Cerebellar cortex (tissue), 1 donor: Measurements from ENCODE around the gene GCH1.
"Not testable (repeated sequence)": the region's sequence is repeated elsewhere in the genome, so short reads cannot be mapped to it uniquely, and the experiment has no call there.

ENCODE experiments used
- DNase-seq: peaks from one replicate; pipeline ENCODE4 v3.0.0-alpha.2; 2015; ENCODE audit warnings: low spot score

GCH1 gene

GRCh38 chr14:54908190-54908589, 5.6 kb upstream of the GCH1 start:
- no peak for DNase-seq

GRCh38 chr14:54906075-54906474, 3.4 kb upstream of the GCH1 start:
- DNase-seq = no peak

- DNase-seq = peak; percentile 31
These were observed 494 bp downstream of the GCH1 start for GRCh38 chr14:54902143-54902520.

GRCh38 chr14:54901380-54902142, 1.1 kb downstream of the GCH1 start:
- no peak for DNase-seq

GRCh38 chr14:54899573-54899972, 3.1 kb downstream of the GCH1 start:
- DNase-seq = no peak

DNA sequence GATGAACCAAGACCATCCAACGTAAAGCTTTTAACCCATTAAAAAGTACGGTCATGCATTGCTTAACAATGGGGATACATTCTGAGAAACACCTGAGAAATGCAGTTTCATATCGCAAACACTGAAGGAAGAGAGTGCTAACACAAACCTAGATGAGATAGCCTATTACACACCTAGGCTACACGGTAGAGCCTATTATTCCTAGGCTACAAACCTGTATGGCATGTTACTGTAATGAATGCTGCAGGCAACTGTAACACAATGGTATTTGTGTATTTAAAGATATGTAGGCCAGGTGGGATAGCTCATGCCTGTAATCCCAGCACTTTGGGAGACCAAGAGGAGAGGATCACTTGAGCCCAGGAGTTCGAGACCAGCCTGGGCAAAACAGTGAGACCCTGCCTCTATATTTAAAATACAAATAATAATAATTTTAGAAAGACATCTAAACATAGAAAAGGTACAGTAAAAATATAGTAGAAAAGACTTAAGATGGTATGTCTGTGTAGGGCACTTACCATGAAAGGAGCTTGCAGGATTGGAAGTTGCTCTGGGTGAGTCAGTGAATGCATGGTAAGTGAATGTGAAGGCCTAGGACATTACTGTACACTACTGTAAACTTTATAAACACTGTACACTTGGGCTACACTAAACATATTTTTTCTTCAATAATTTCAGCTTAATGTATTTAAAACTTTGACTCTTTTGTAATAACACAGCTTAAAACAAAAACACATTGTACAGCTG, 4.6 kb downstream of the GCH1 start:
- not testable (repeated sequence) for DNase-seq

DNA sequence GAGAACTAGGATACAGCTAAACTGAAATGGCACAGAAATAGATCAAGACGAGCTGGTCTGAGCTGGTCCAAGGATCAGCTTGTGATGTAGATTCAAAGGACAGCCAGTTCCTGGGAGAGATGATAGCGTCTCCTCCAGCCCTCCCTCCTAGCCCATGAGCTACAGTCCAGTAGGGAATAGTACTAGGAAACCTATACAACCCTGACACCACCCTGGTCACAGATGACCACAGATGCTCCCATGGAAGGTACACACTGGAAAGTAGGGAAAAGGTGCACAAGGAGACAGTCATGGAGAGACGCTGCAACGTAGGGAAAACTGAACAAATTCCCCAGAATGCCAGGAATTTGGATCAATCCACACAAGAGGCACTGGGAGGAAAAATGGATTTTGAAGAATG, 6.9 kb downstream of the GCH1 start:
- no peak for DNase-seq

- DNase-seq = no peak
These were observed 7.6 kb downstream of the GCH1 start for GRCh38 chr14:54894995-54895394.

DNA sequence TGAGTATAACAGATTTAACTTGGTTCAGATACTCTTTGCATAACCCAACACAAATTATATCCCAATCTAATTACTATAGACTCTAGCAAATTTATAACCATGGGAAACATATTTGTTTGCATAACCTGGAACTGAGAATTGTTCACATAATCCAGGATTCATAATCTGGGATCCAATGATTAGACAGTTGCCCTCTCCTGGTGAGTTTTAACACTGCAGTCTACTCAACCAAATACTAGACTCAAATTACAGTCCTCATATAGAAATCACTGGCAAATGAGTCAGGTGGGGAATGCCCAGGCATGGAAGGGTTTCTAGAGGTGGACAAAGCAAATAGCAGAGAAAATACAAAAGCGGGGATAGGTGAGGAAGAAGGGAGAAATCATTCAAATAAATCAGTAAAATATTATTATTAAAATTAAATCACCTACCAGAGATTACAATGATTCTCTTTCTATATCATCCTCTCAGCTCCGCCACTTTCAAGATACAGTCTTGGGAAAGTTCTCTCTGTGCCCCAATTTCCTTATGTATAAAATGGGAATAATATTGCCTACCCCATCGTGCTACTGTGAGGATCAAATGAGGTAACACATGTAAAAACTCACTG, 9.4 kb downstream of the GCH1 start:
- peak; percentile 55 for DNase-seq

DNA sequence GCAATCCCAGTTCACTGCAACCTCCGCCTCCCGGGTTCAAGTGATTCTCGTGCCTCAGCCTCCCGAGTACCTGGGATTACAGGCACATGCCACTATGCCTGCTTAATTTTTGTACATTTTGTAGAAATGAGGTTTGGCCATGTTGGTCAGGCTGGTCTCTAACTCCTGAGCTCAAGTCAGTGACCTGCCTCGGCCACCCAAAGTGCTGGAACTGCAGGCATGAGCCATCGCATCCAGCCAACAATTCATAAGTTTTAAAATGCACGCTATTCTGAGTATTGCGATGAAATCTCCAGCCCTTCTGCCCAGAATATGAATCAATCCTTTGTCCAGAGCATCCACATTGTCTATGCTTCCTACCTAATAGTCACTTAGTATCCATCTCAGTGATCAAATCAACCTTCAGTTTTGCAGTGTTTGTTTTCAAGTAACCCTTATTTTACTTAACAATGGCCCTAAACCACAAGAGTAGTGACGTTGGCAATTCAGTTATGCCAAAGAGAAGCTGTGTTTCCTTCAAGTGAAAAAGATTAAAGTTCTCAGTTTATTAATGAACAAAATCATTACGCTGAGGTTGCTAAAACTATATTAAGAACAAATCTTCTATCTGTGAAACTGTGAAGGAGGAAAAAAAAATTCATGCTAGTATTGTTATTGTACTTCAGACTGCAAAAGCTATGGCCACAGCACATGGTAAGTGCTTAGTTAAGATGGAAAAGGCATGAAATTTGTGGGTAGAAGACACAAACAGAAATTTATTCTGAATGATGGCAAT, 11.0 kb downstream of the GCH1 start:
- no peak for DNase-seq

DNA sequence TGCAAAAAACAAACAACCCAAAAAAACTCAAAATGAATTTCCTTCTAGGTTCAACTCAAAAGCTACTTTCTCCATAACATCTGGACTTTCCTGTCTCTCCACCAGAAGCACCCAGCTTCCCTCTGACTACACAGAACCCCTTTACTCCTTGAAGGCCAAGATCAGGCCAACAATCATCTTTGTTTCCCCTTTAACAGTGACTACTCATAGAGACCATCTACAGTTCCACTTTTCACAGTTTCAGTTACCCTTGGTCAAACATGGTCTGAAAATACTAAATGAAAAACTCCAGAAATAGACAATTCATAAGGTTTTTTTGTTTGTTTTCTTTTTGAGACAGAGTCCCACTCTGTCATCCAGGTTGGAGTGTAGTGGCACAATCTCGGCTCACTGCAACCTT, 11.8 kb downstream of the GCH1 start:
- no peak for DNase-seq

DNA sequence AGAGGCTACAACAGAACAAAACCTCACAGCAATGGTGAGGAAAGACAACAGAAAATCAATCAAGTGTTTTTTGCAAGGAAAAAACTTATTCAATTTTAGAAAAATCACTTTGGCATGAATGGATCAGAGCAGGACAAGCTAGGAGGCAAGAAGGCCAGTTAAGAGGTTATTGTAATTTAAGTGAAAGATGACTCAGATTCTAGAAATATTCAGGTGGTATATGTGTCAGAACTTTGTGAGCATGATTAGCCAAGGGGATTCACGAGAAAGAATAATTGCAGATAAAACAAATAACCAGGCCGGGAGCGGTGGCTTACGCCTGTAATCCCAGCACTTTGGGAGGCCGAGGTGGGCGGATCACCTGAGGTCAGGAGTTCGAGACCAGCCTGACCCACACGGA, 12.7 kb downstream of the GCH1 start:
- DNase-seq = no peak

GRCh38 chr14:54882521-54882920, 20.1 kb downstream of the GCH1 start:
- no peak for DNase-seq

- DNase-seq = no peak
These were observed 20.7 kb downstream of the GCH1 start for GRCh38 chr14:54881761-54882401.

DNA sequence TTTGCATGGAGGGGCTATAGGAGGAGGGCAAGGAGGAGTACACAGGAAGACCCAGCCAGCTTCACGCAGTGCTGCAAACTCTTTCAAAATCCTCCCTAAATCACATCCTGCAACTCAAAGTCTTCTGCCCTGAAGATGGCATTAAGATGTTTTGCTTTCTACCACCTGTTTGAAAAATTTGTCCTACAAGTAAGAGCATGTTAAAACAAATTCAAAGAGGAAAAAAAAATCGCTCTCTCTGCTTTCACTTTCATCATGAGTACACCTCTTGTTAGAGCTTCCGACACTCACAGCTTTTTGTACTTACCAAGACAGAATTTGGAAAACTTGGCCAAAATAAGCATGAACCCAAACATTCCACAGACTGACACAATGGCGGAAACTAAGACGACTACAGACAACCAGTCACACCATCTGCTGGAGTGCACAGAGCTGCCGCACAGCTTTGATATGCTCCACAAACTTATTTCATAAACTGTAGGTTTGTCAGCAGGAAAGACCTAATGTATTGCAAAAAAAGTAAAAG, 21.3 kb downstream of the GCH1 start:
- no peak for DNase-seq

DNA sequence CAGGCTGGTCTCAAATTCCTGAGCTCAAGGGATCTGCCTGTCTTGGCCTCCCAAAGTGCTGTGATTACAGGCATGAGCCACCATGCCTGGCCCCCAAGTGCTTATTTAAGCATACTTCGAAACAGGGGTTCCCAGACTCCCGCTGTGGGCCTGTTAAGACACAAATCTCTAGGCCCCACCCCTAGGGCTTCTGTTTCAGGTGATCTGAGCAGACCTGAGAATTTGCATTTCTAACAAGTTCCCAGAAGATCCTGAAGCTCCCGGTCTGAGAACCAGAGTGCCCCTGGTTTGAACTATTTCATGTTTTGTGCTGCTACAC, 25.0 kb downstream of the GCH1 start:
- DNase-seq = no peak

DNA sequence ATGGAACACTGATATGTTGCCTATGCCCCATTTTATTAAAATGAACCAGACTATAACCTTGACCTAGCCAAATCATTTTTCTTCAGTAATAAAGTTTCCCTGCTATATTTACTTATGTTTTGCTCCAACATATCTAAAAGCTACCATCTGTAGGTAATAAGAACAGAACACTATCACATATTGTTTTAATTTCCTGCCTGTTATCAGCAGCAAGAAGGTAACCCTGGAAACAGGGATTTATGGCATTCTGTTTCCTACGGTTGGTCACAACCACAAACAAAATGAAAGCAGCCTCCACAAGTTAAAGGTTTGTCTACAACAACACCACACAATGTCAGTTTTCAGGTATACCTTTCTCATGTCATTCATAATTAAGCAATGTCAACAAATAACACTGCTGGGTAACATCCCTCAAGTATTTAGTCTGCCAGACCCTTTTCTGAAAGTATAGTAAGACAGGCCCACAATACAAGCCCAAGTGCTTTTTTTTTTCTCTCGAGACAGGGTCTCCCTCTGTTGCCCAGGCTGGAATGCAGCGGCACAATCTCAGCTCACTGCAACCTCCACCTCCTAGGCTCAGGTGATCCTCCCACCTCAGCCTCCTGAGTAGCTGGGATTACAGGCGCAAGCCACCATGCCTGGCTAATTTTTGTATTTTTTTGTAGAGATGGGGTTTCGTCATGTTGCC, 25.5 kb downstream of the GCH1 start:
- no peak for DNase-seq

DNA sequence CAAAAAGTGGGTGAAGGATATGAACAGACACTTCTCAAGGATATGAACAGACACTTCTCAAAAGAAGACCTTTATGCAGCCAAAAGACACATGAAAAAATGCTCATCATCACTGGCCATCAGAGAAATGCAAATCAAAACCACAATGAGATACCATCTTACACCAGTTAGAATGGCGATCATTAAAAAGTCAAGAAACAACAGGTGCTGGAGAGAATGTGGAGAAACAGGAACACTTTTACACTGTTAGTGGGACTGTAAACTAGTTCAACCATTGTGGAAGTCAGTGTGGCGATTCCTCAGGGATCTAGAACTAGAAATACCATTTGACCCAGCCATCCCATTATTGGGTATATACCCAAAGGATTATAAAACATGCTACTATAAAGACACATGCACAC, 27.0 kb downstream of the GCH1 start:
- not testable (repeated sequence) for DNase-seq

DNA sequence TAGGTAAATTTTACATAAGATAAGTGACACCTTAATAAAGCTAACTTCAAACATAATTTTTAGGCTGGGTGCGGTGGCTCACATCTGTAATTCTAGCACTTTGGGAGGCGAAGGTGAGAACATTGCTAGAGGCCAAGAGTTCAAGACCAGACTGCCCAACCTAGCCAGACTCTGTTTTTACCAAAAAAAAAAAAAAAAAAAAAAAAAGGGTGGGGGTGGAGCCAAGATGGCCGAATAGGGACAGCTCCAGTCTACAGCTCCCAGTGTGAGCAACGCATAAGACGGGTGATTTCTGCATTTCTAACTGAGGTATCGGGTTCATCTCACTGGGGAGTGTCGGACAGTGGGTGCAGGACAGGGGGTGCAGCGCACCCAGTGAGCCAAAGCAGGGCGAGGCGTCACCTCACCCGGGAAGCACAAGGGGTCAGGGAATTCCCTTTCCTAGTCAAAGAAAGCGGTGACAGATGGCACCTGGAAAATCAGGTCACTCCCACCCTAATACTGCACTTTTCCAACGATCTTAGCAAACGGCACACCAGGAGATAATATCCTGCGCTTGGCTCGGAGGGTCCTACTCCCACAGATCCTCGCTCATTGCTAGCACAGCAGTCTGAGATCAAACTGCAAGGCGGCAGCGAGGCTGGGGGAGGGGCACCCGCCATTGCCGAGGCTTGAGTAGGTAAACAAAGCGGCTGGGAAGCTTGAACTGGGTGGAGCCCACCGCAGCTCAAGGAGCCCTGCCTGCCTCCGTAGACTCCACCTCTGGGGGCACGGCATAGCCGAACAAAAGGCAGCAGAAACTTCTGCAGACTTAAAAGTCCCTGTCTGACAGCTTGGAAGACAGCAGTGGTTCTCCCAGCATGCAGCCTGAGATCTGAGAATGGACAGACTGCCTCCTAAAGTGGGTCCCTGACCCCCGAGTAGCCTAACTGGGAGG, 32.2 kb downstream of the GCH1 start:
- DNase-seq = peak; percentile 31

- no peak for DNase-seq
These were observed 35.6 kb downstream of the GCH1 start for GRCh38 chr14:54867011-54867410.
